HepG2 (cell line): ENCODE data around the gene IRS1. TPM values are rescaled to one million over a fixed set of nuclear protein-coding genes. Genes with fewer than 3 reads are reported as not detected.

ENCODE experiments used
- ETV5 ChIP-seq: IDR thresholded peaks from 2 replicates; pipeline ENCODE4 v1.6.1; 2018; ENCODE audit warnings: missing biosample characterization, missing genetic modification reagents, inconsistent platforms, borderline replicate concordance
- FOXO1 ChIP-seq: sonication (generic); formaldehyde crosslinking; IDR thresholded peaks from 2 replicates; pipeline ENCODE4 v1.4.0; 2020; ENCODE audit warnings: missing genetic modification reagents
- FOXP1 ChIP-seq, 2 experiments: fragments of 450-650 bp in 1 of 2; IDR thresholded peaks; 2 replicates each; pipeline ENCODE4 v1.6.1; 2017 to 2018; ENCODE audit warnings: antibody characterized with exemption in 1 of 2
- HDAC2 ChIP-seq: sonication (generic); formaldehyde crosslinking; IDR thresholded peaks from 2 replicates; pipeline ENCODE4 v1.4.0; 2020; ENCODE audit warnings: missing genetic modification reagents
- HMG20A ChIP-seq: IDR thresholded peaks from 2 replicates; pipeline ENCODE4 v1.6.1; 2016; ENCODE audit warnings: borderline replicate concordance
- HOXA9 ChIP-seq: sonication (generic); formaldehyde crosslinking; IDR thresholded peaks from 2 replicates; pipeline ENCODE4 v1.8.1; 2022; ENCODE audit warnings: missing genetic modification reagents, mild to moderate bottlenecking, moderate library complexity, borderline replicate concordance
- MNT ChIP-seq: fragments of 450-650 bp; IDR thresholded peaks from 2 replicates; pipeline ENCODE4 v1.6.1; 2016
- PAWR ChIP-seq: sonication (generic); formaldehyde crosslinking; IDR thresholded peaks from 2 replicates; pipeline ENCODE4 v1.4.0; 2020; ENCODE audit warnings: missing genetic modification reagents, mild to moderate bottlenecking, borderline replicate concordance
- SNAPC2 ChIP-seq: sonication (generic); formaldehyde crosslinking; IDR thresholded peaks from 2 replicates; pipeline ENCODE4 v1.8.1; 2022; ENCODE audit warnings: mild to moderate bottlenecking, missing genetic modification reagents
- SOX5 ChIP-seq: IDR thresholded peaks from 2 replicates; pipeline ENCODE4 v1.6.1; 2016; ENCODE audit warnings: borderline replicate concordance
- TEAD3 ChIP-seq: optimal IDR thresholded peaks from 2 replicates; pipeline ENCODE3; 2016; ENCODE audit warnings: borderline replicate concordance
- XBP1 ChIP-seq: sonication (generic); formaldehyde crosslinking; IDR thresholded peaks from 2 replicates; pipeline ENCODE4 v1.5.0; 2020; ENCODE audit warnings: missing genetic modification reagents
- ZEB1 ChIP-seq: IDR thresholded peaks from 2 replicates; pipeline ENCODE4 v1.6.1; 2012; ENCODE audit warnings: mild to moderate bottlenecking, low read depth, inconsistent platforms; ENCODE audit not compliant: insufficient replicate concordance
- ZFP82 ChIP-seq: sonication (generic); formaldehyde crosslinking; IDR thresholded peaks from 2 replicates; pipeline ENCODE4 v1.5.1; 2020; ENCODE audit warnings: mild to moderate bottlenecking, missing genetic modification reagents, borderline replicate concordance
- ZNF296 ChIP-seq: sonication (generic); formaldehyde crosslinking; conservative IDR thresholded peaks from 2 replicates; pipeline ENCODE4 v1.5.0; 2020; ENCODE audit warnings: mild to moderate bottlenecking, missing genetic modification reagents
- ZNF318 ChIP-seq: sonication (generic); formaldehyde crosslinking; IDR thresholded peaks from 2 replicates; pipeline ENCODE4 v1.4.0; 2020; ENCODE audit warnings: mild to moderate bottlenecking, missing genetic modification reagents
- ZNF326 ChIP-seq: sonication (generic); formaldehyde crosslinking; IDR thresholded peaks from 2 replicates; pipeline ENCODE4 v1.4.0; 2020; ENCODE audit warnings: missing genetic modification reagents, borderline replicate concordance
- ZNF382 ChIP-seq: sonication (generic); formaldehyde crosslinking; IDR thresholded peaks from 2 replicates; pipeline ENCODE4 v1.5.0; 2020; ENCODE audit warnings: missing genetic modification reagents, mild to moderate bottlenecking, borderline replicate concordance
- ZNF589 ChIP-seq: sonication (generic); formaldehyde crosslinking; conservative IDR thresholded peaks from 2 replicates; pipeline ENCODE4 v1.8.0; 2022; ENCODE audit warnings: mild to moderate bottlenecking, moderate library complexity, missing genetic modification reagents
- ZNF672 ChIP-seq: sonication (generic); formaldehyde crosslinking; IDR thresholded peaks from 2 replicates; pipeline ENCODE4 v1.8.1; 2022; ENCODE audit warnings: missing genetic modification reagents
- polyA plus RNA-seq, 8 experiments: library from polyadenylated mRNA; depleted of rRNA in 3 of 8; stranded (reverse) in 7 of 8; unstranded in 1 of 8; fragments of >200 nt; fragmentation: Illumina TruSeq in 4 of 8; extraction: Trizol in 4 of 8; gene quantifications; 2 replicates each; pipeline versions ENCODE4 v1.2.1 to v1.2.3, GENCODE V29; 2011 to 2016; ENCODE audit warnings: low read depth in 4 of 8, missing spikeins in 1 of 8, mixed read lengths in 1 of 8; ENCODE audit not compliant: insufficient read depth in 1 of 8
- total RNA-seq, 5 experiments: library from RNA; depleted of rRNA; stranded (reverse); fragments of >200 nt; fragmentation: Illumina TruSeq; extraction: Trizol; gene quantifications; 2 replicates each; pipeline ENCODE4 v1.2.3, GENCODE V29; 2016; ENCODE audit warnings: low read depth in 1 of 5
- TF ChIP-seq, protein P1 (sequence below): sonication (generic); formaldehyde crosslinking; conservative IDR thresholded peaks from 2 replicates; pipeline ENCODE4 v1.8.1; 2023; ENCODE audit warnings: missing genetic modification reagents

Gene IRS1
- total and polyA plus RNA-seq, 2 of the 13 experiments (the other 11 are each of a cell fraction or from before 2014, with no cell fraction given), result 8.7 to 9.0 TPM

GRCh38 chr2:226691255-226691654, 108.4 kb downstream of the IRS1 start (continued):
- TF ChIP-seq MNT (no peak), FOXP1 (IDR thresholded peaks at IDR 0.05) (no peak), FOXP1 (CRISPR knock-in tag; IDR thresholded peaks at IDR 0.05) (peak; percentile 31; the same call in 1 of the 2 replicates), FOXO1 (CRISPR knock-in tag) (no peak), HDAC2 (CRISPR knock-in tag) (0 out of 2 replicates have a peak, but pooled peaks have one; percentile 6), HOXA9 (no peak), ZNF672 (CRISPR knock-in tag) (no peak), TEAD3 (peak; percentile 39), ZNF326 (CRISPR knock-in tag) (no peak), SNAPC2 (CRISPR knock-in tag) (0 out of 2 replicates have a peak, but pooled peaks have one; percentile 59), ZEB1 (no peak), PAWR (CRISPR knock-in tag) (no peak), ETV5 (peak; percentile 38; the same call in 1 of the 2 replicates), HMG20A (peak; percentile 70; the same call in 1 of the 2 replicates), ZNF382 (CRISPR knock-in tag) (no peak), ZNF589 (CRISPR knock-in tag) (no peak), ZNF296 (CRISPR knock-in tag) (no peak), XBP1 (CRISPR knock-in tag) (no peak), ZFP82 (CRISPR knock-in tag) (no peak), SOX5 (peak; percentile 43; the same call in 1 of the 2 replicates), ZNF318 (CRISPR knock-in tag) (no peak)
- TF ChIP-seq, protein P1, sequence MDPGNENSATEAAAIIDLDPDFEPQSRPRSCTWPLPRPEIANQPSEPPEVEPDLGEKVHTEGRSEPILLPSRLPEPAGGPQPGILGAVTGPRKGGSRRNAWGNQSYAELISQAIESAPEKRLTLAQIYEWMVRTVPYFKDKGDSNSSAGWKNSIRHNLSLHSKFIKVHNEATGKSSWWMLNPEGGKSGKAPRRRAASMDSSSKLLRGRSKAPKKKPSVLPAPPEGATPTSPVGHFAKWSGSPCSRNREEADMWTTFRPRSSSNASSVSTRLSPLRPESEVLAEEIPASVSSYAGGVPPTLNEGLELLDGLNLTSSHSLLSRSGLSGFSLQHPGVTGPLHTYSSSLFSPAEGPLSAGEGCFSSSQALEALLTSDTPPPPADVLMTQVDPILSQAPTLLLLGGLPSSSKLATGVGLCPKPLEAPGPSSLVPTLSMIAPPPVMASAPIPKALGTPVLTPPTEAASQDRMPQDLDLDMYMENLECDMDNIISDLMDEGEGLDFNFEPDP (CRISPR knock-in tag), result 0 out of 2 replicates have a peak, but pooled peaks have one; percentile 39
